Mesodermal cell (in vitro differentiated cells): ENCODE measurements around the gene FSTL5.

Source experiments
- H3K27ac ChIP-seq: 2 replicates; pipeline ENCODE4 v1.7.0; 2013; ENCODE audit warnings: mild to moderate bottlenecking, low read depth, low read length, moderate library complexity; ENCODE audit not compliant: severe bottlenecking
- H3K36me3 ChIP-seq: 2 replicates; pipeline ENCODE4 v1.7.1; 2013; ENCODE audit warnings: mild to moderate bottlenecking, low read length, moderate library complexity; ENCODE audit not compliant: control insufficient read depth, insufficient read depth
- H3K4me1 ChIP-seq: one replicate; pipeline ENCODE4 v1.7.1; 2013; ENCODE audit warnings: mild to moderate bottlenecking, low read length; ENCODE audit not compliant: insufficient read depth, control insufficient read depth, poor library complexity, severe bottlenecking
- H3K4me3 ChIP-seq: 2 replicates; pipeline ENCODE4 v1.7.0; 2013; ENCODE audit warnings: low read length, control low read depth, mild to moderate bottlenecking; ENCODE audit not compliant: insufficient read depth, poor library complexity, severe bottlenecking; ENCODE audit errors: extremely low read depth
- H3K9me3 ChIP-seq: 2 replicates; pipeline ENCODE4 v1.7.1; 2013; ENCODE audit warnings: mild to moderate bottlenecking, low read length, moderate library complexity; ENCODE audit not compliant: control insufficient read depth
- WGBS, 2 experiments: methylation state at CpG; one replicate each; pipeline ENCODE4 v1.1.5; 2013; ENCODE audit warnings: missing lambda C conversion rate in 2 of 2; ENCODE audit not compliant: insufficient coverage in 2 of 2; 5-methylcytosine and 5-hydroxymethylcytosine counted together

Gene FSTL5

GRCh38 chr4:161850631-161851030 is 313.2 kb downstream of the FSTL5 start:
- Histone ChIP-seq H3K9me3 (no peaks in the 10 kb centered on the region), H3K27ac (no peak overlapping the region), H3K4me1 (no peaks in the 10 kb centered on the region), H3K36me3 (no peaks in the 10 kb centered on the region), H3K4me3 (no peak overlapping the region)
- no CpG with 5 or more reads among the region's 1 CpG for WGBS, 2 experiments

- Histone ChIP-seq H3K9me3 (no peaks in the 10 kb centered on the region), H3K27ac (no peak overlapping the region), H3K4me1 (no peaks in the 10 kb centered on the region), H3K4me3 (no peak overlapping the region), H3K36me3 (no peaks in the 10 kb centered on the region)
- WGBS, 2 experiments = 87 to 94% methylated on average over 2 to 4 of the region's 4 CpGs
Measured at GRCh38 chr4:161841759-161842158, 322.0 kb downstream of the FSTL5 start.

GRCh38 chr4:161829591-161829990 is 334.2 kb downstream of the FSTL5 start:
- Histone ChIP-seq H3K4me3 (no peak overlapping the region), H3K4me1 (no peaks in the 10 kb centered on the region), H3K36me3 (no peaks in the 10 kb centered on the region), H3K9me3 (no peaks in the 10 kb centered on the region), H3K27ac (no peak overlapping the region)

GRCh38 chr4:161828061-161828460 is 335.7 kb downstream of the FSTL5 start:
- Histone ChIP-seq H3K4me1 (no peaks in the 10 kb centered on the region), H3K9me3 (peaks cover 6% of the 10 kb centered on the region), H3K36me3 (no peaks in the 10 kb centered on the region), H3K4me3 (no peak overlapping the region), H3K27ac (no peak overlapping the region)
- WGBS, 2 experiments = 80% methylated on average over 1 of the region's 1 CpG; no CpG with 5 or more reads in 1 of the 2 experiments

- no peaks in the 10 kb centered on the region for H3K4me1 ChIP-seq
- peaks cover 14% of the 10 kb centered on the region for H3K9me3 ChIP-seq
- H3K27ac ChIP-seq = no peak overlapping the region
- no peak overlapping the region for H3K4me3 ChIP-seq
- 100% methylated on average over 1 of the region's 3 CpGs for WGBS, 2 experiments
- no peaks in the 10 kb centered on the region for H3K36me3 ChIP-seq
Measured at GRCh38 chr4:161827013-161827412, 336.8 kb downstream of the FSTL5 start.

- 89 to 100% methylated on average over 1 of the region's 1 CpG for WGBS, 2 experiments
- Histone ChIP-seq H3K27ac (no peak overlapping the region), H3K36me3 (no peaks in the 10 kb centered on the region), H3K9me3 (peaks cover 17% of the 10 kb centered on the region), H3K4me1 (no peaks in the 10 kb centered on the region), H3K4me3 (no peak overlapping the region)
Measured at GRCh38 chr4:161823450-161823849, 340.4 kb downstream of the FSTL5 start.

- no peaks in the 10 kb centered on the region for H3K36me3 ChIP-seq
- H3K27ac ChIP-seq = no peak overlapping the region
- no peaks in the 10 kb centered on the region for H3K4me1 ChIP-seq
- no peak overlapping the region for H3K4me3 ChIP-seq
- H3K9me3 ChIP-seq = peaks cover 17% of the 10 kb centered on the region
- 83% methylated on average over 1 of the region's 1 CpG; no CpG with 5 or more reads in 1 of the 2 experiments for WGBS, 2 experiments
Measured at GRCh38 chr4:161822174-161822573, 341.6 kb downstream of the FSTL5 start.

- Histone ChIP-seq H3K4me3 (no peak overlapping the region), H3K9me3 (peaks cover 11% of the 10 kb centered on the region), H3K27ac (no peak overlapping the region), H3K36me3 (no peaks in the 10 kb centered on the region), H3K4me1 (no peaks in the 10 kb centered on the region)
- 78 to 86% methylated on average over 8 of the region's 11 CpGs for WGBS, 2 experiments
Measured at GRCh38 chr4:161817914-161818313, 345.9 kb downstream of the FSTL5 start.

GRCh38 chr4:161816958-161817357 is 346.8 kb downstream of the FSTL5 start:
- no peaks in the 10 kb centered on the region for H3K36me3 ChIP-seq
- WGBS, 2 experiments = 83% methylated on average over 1 of the region's 1 CpG; no CpG with 5 or more reads in 1 of the 2 experiments
- H3K27ac ChIP-seq = no peak overlapping the region
- H3K4me3 ChIP-seq = no peak overlapping the region
- no peaks in the 10 kb centered on the region for H3K4me1 ChIP-seq
- H3K9me3 ChIP-seq = peaks cover 2% of the 10 kb centered on the region

- Histone ChIP-seq H3K36me3 (no peaks in the 10 kb centered on the region), H3K4me3 (no peak overlapping the region), H3K9me3 (no peaks in the 10 kb centered on the region), H3K27ac (no peak overlapping the region), H3K4me1 (no peaks in the 10 kb centered on the region)
- 100% methylated on average over 1 of the region's 1 CpG; no CpG with 5 or more reads in 1 of the 2 experiments for WGBS, 2 experiments
Measured at GRCh38 chr4:161815841-161816240, 348.0 kb downstream of the FSTL5 start.

GRCh38 chr4:161813889-161814288 is 349.9 kb downstream of the FSTL5 start:
- no peaks in the 10 kb centered on the region for H3K9me3 ChIP-seq
- no peaks in the 10 kb centered on the region for H3K36me3 ChIP-seq
- no peak overlapping the region for H3K4me3 ChIP-seq
- H3K4me1 ChIP-seq = no peaks in the 10 kb centered on the region
- no peak overlapping the region for H3K27ac ChIP-seq
